WTC11 (cell line): Measurements from ENCODE around the gene NR2C2AP. TPM values are rescaled to one million over a fixed set of nuclear protein-coding genes. Genes with fewer than 3 reads are reported as not detected.

Experiments used
- ATAC-seq: fragments of 200-7000 bp; cut with Tn5 transposase; 2 replicates; pipeline ENCODE4 v1.10.0; 2021; ENCODE audit warnings: mild to moderate bottlenecking, moderate library complexity
- CTCF ChIA-PET: fragments of 300-600 bp; sonication (Branson Sonifier 250); formaldehyde crosslinking; loops from one replicate; lab custom pipeline; 2021; ENCODE audit warnings: antibody characterized with exemption; lab: Charles Lee
- POLR2A ChIA-PET: fragments of 350-600 bp; sonication (Branson Sonifier 250); formaldehyde crosslinking; loops from one replicate; lab custom pipeline; 2021; ENCODE audit warnings: antibody characterized with exemption; lab: Charles Lee
- DNase-seq: peaks from one replicate; pipeline ENCODE4 v3.0.0; 2021; ENCODE audit warnings: low spot score
- H3K27ac Mint-ChIP-seq: 2 replicates; pipeline ENCODE4 v1.8.0; 2021; ENCODE audit warnings: mixed read lengths
- H3K27me3 Mint-ChIP-seq: 2 replicates; pipeline ENCODE4 v1.8.0; 2021; ENCODE audit warnings: low read depth, mild to moderate bottlenecking, moderate library complexity, mixed read lengths
- H3K36me3 Mint-ChIP-seq: 2 replicates; pipeline ENCODE4 v1.8.0; 2021; ENCODE audit warnings: mixed read lengths
- H3K4me1 Mint-ChIP-seq: 2 replicates; pipeline ENCODE4 v1.8.0; 2022; ENCODE audit warnings: mixed read lengths
- H3K4me3 Mint-ChIP-seq: 2 replicates; pipeline ENCODE4 v1.8.0; 2021; ENCODE audit warnings: mild to moderate bottlenecking, moderate library complexity, mixed read lengths
- H3K9me3 Mint-ChIP-seq: 2 replicates; pipeline ENCODE4 v1.8.0; 2021; ENCODE audit warnings: mixed read lengths
- CBFB ChIP-seq: sonication (generic); formaldehyde crosslinking; IDR thresholded peaks from 2 replicates; pipeline ENCODE4 v1.8.1; 2022; ENCODE audit warnings: mild to moderate bottlenecking, low read depth, missing genetic modification reagents
- ELF4 ChIP-seq: sonication (generic); formaldehyde crosslinking; IDR thresholded peaks from 2 replicates; pipeline ENCODE4 v1.8.1; 2022; ENCODE audit warnings: low read depth, mild to moderate bottlenecking, moderate library complexity, missing genetic modification reagents
- SP1 ChIP-seq: sonication (generic); formaldehyde crosslinking; conservative IDR thresholded peaks from 2 replicates; pipeline ENCODE4 v1.8.1; 2022; ENCODE audit warnings: missing genetic modification reagents
- ZBTB21 ChIP-seq: sonication (generic); formaldehyde crosslinking; IDR thresholded peaks from 2 replicates; pipeline ENCODE4 v1.8.1; 2023; ENCODE audit warnings: mild to moderate bottlenecking, missing genetic modification reagents, borderline replicate concordance
- ZNF232 ChIP-seq: sonication (generic); formaldehyde crosslinking; IDR thresholded peaks from 2 replicates; pipeline ENCODE4 v1.8.0; 2022; ENCODE audit warnings: mild to moderate bottlenecking, missing genetic modification reagents
- total RNA-seq: library from RNA; stranded (reverse); gene quantifications from 3 replicates; pipeline ENCODE4 v1.2.3, GENCODE V29; 2021
- TF ChIP-seq, protein P1 (sequence below): sonication (generic); formaldehyde crosslinking; IDR thresholded peaks from 2 replicates; pipeline ENCODE4 v1.8.0; 2022; ENCODE audit warnings: mild to moderate bottlenecking, missing genetic modification reagents
- TF ChIP-seq, protein P2 (sequence below): fragments of 250-450 bp; sonication (Bioruptor Pico); IDR thresholded peaks from 2 replicates; pipeline ENCODE4 v1.9.0; 2021; ENCODE audit warnings: mild to moderate bottlenecking, borderline replicate concordance

Gene NR2C2AP
- total RNA-seq, 1 experiment from 2014 or later = 24.9 TPM

DNA sequence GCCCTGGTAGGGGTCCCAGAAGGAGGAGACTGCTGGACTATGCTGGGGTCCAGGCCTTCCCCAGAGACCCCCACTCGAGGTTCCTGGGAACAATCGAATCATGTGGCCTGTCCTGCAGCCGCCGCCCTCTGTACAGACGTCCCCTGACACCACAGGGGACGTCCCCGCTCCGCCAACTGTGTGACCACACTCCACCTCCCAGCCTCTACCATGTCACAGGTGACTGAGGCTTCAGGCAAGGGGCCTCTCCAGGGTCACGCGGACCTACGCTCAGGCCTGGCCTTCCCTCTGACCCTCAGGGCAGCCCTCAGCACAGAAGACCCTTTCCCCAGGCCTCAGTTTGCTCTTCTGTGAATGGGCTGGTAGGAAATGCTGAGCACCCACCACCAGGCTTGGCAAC is 51.8 kb downstream of the NR2C2AP start:
- no peak for DNase-seq
- Mint-ChIP-seq H3K4me3 (no peak overlapping the region), H3K4me1 (peaks cover 5% of the 10 kb centered on the region; the same call in 1 of the 2 replicates), H3K27ac (no peak overlapping the region), H3K9me3 (no peaks in the 10 kb centered on the region), H3K36me3 (no peaks in the 10 kb centered on the region), H3K27me3 (peaks cover 20% of the 10 kb centered on the region)
- ChIA-PET CTCF (no interaction called here), POLR2A (no interaction called here)
- TF ChIP-seq, protein P1, sequence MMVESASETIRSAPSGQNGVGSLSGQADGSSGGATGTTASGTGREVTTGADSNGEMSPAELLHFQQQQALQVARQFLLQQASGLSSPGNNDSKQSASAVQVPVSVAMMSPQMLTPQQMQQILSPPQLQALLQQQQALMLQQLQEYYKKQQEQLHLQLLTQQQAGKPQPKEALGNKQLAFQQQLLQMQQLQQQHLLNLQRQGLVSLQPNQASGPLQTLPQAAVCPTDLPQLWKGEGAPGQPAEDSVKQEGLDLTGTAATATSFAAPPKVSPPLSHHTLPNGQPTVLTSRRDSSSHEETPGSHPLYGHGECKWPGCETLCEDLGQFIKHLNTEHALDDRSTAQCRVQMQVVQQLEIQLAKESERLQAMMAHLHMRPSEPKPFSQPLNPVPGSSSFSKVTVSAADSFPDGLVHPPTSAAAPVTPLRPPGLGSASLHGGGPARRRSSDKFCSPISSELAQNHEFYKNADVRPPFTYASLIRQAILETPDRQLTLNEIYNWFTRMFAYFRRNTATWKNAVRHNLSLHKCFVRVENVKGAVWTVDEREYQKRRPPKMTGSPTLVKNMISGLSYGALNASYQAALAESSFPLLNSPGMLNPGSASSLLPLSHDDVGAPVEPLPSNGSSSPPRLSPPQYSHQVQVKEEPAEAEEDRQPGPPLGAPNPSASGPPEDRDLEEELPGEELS (CRISPR knock-in tag) = no peak
- no peak for TF ChIP-seq ELF4 (CRISPR knock-in tag)
- TF ChIP-seq ZNF232 (CRISPR knock-in tag) = no peak
- no peak for TF ChIP-seq CBFB (CRISPR knock-in tag)
- no peak for TF ChIP-seq ZBTB21 (CRISPR knock-in tag)
- no peak for TF ChIP-seq SP1
- TF ChIP-seq, protein P2, sequence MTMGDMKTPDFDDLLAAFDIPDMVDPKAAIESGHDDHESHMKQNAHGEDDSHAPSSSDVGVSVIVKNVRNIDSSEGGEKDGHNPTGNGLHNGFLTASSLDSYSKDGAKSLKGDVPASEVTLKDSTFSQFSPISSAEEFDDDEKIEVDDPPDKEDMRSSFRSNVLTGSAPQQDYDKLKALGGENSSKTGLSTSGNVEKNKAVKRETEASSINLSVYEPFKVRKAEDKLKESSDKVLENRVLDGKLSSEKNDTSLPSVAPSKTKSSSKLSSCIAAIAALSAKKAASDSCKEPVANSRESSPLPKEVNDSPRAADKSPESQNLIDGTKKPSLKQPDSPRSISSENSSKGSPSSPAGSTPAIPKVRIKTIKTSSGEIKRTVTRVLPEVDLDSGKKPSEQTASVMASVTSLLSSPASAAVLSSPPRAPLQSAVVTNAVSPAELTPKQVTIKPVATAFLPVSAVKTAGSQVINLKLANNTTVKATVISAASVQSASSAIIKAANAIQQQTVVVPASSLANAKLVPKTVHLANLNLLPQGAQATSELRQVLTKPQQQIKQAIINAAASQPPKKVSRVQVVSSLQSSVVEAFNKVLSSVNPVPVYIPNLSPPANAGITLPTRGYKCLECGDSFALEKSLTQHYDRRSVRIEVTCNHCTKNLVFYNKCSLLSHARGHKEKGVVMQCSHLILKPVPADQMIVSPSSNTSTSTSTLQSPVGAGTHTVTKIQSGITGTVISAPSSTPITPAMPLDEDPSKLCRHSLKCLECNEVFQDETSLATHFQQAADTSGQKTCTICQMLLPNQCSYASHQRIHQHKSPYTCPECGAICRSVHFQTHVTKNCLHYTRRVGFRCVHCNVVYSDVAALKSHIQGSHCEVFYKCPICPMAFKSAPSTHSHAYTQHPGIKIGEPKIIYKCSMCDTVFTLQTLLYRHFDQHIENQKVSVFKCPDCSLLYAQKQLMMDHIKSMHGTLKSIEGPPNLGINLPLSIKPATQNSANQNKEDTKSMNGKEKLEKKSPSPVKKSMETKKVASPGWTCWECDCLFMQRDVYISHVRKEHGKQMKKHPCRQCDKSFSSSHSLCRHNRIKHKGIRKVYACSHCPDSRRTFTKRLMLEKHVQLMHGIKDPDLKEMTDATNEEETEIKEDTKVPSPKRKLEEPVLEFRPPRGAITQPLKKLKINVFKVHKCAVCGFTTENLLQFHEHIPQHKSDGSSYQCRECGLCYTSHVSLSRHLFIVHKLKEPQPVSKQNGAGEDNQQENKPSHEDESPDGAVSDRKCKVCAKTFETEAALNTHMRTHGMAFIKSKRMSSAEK (CRISPR knock-in tag) = no peak
- no peak for ATAC-seq

Other genes starting within 250 kb of the NR2C2AP start
- 156 to 160 TPM (median 156 TPM) in 3 replicates for gene SUGP2, start 169.9 kb downstream of the NR2C2AP start, total RNA-seq
- 47.9 to 58.8 TPM (median 49.9 TPM) in 3 replicates for gene ARMC6, start 169.8 kb downstream of the NR2C2AP start, total RNA-seq
- 8.1 to 9.2 TPM (median 8.7 TPM) in 3 replicates for gene SLC25A42, start 139.4 kb downstream of the NR2C2AP start, total RNA-seq
- 46.0 to 53.4 TPM (median 51.8 TPM) in 3 replicates for gene TMEM161A, start 64.9 kb downstream of the NR2C2AP start, total RNA-seq
- 1.3 to 1.7 TPM (median 1.7 TPM) in 3 replicates for gene MEF2B, start 33.2 kb downstream of the NR2C2AP start, total RNA-seq
- gene BORCS8, start 11.3 kb downstream of the NR2C2AP start, total RNA-seq = 18.4 to 24.2 TPM (median 20.9 TPM) in 3 replicates
- 78.1 to 87.1 TPM (median 78.7 TPM) in 3 replicates for gene RFXANK, start 11.2 kb downstream of the NR2C2AP start, total RNA-seq
- 1.9 to 3.0 TPM (median 2.5 TPM) in 3 replicates for gene NCAN, start 8.5 kb upstream of the NR2C2AP start, total RNA-seq
- 4.5 to 7.6 TPM (median 6.0 TPM) in 3 replicates for gene TM6SF2, start 69.9 kb upstream of the NR2C2AP start, total RNA-seq
- 72.1 to 81.3 TPM (median 72.5 TPM) in 3 replicates for gene SUGP1, start 117.1 kb upstream of the NR2C2AP start, total RNA-seq
- 47.8 to 56.8 TPM (median 50.3 TPM) in 3 replicates for gene MAU2, start 117.4 kb upstream of the NR2C2AP start, total RNA-seq
- gene GATAD2A, start 202.3 kb upstream of the NR2C2AP start, total RNA-seq = 186 to 209 TPM (median 189 TPM) in 3 replicates